ENCODE results near the gene DALRD3.

Gene DALRD3

GRCh38 chr3:48974076-48974864 lies 44.1 kb downstream of the DALRD3 start:
- DNase-seq = no peak

- no peak for DNase-seq
These were observed 47.8 kb downstream of the DALRD3 start for GRCh38 chr3:48970586-48970985.

GRCh38 chr3:48966876-48967361 lies 51.5 kb downstream of the DALRD3 start:
- no peak for DNase-seq

GRCh38 chr3:48966367-48966766 lies 52.0 kb downstream of the DALRD3 start:
- no peak for DNase-seq
